Neural crest cell (in vitro differentiated cells): Measurements from ENCODE around the gene MINDY4. TPM values are rescaled to one million over a fixed set of nuclear protein-coding genes. Genes with fewer than 3 reads are reported as not detected.

ENCODE experiments used
- DNase-seq: peaks from one replicate; pipeline ENCODE4 v3.0.0; 2021; ENCODE audit warnings: low read depth, mixed read lengths, low spot score
- H3K27ac Mint-ChIP-seq: one replicate; pipeline ENCODE4 v1.8.0; 2021; ENCODE audit warnings: mild to moderate bottlenecking, mixed read lengths; ENCODE audit not compliant: unreplicated experiment
- H3K27me3 Mint-ChIP-seq: 2 replicates; pipeline ENCODE4 v1.8.0; 2021; ENCODE audit warnings: low read depth, mild to moderate bottlenecking, mixed read lengths
- H3K36me3 Mint-ChIP-seq: 2 replicates; pipeline ENCODE4 v1.8.0; 2021; ENCODE audit warnings: low read depth, mild to moderate bottlenecking, mixed read lengths
- H3K4me1 Mint-ChIP-seq: 2 replicates; pipeline ENCODE4 v1.8.0; 2021; ENCODE audit warnings: mixed read lengths
- H3K4me3 Mint-ChIP-seq: one replicate; pipeline ENCODE4 v1.8.0; 2021; ENCODE audit warnings: mild to moderate bottlenecking, mixed read lengths
- H3K9me3 Mint-ChIP-seq: 2 replicates; pipeline ENCODE4 v1.8.0; 2021; ENCODE audit warnings: mixed read lengths
- total RNA-seq: library from RNA; stranded (reverse); gene quantifications from 2 replicates; pipeline ENCODE4 v1.2.1, GENCODE V29; 2021
- TF ChIP-seq, protein P1 (sequence below): fragments of 200-600 bp; sonication (generic); conservative IDR thresholded peaks from 2 replicates; pipeline ENCODE4 v1.5.0; 2021; ENCODE audit warnings: antibody characterized with exemption, mild to moderate bottlenecking

Gene MINDY4
- total RNA-seq, 1 donor from 2014 or later: 9.2 TPM

DNA sequence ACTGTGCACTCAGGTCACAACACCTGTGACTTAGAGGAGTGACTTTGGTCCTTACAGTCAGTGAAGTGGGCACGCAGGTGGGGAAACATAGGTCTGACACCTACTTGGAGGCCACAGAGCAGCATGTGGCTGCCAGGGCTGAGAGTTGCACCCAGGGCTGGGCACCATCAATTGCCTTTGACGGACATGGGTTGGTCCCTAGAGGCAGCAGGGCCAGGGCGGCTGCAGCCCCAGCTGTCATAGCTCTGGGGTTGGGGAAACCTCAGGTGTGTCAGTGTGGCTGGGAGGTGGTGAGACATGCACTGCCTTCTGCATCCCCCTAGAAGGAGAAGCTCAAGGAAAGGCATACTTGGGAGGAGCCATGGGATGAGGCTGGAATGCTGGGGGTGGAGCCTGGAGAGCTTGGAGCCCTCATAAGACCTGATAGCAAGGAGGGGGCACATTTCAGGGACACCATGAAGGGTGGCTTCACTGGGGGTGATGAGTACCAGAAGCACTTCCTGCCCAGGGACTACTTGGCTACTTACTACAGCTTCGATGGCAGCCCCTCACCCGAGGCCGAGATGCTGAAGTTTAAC lies 19.4 kb upstream of the MINDY4 start, which contains the start of gene INMT:
Gene INMT, plus strand, starts transcription at position 440 of the 578 bp plus-strand sequence. Its CDS starts 16 bp downstream, at position 456.
- no peak within 1 kb of the TSS for H3K27ac Mint-ChIP-seq
- H3K36me3 Mint-ChIP-seq: peaks cover 4% of the 10 kb centered on the region
- TF ChIP-seq, protein P1, sequence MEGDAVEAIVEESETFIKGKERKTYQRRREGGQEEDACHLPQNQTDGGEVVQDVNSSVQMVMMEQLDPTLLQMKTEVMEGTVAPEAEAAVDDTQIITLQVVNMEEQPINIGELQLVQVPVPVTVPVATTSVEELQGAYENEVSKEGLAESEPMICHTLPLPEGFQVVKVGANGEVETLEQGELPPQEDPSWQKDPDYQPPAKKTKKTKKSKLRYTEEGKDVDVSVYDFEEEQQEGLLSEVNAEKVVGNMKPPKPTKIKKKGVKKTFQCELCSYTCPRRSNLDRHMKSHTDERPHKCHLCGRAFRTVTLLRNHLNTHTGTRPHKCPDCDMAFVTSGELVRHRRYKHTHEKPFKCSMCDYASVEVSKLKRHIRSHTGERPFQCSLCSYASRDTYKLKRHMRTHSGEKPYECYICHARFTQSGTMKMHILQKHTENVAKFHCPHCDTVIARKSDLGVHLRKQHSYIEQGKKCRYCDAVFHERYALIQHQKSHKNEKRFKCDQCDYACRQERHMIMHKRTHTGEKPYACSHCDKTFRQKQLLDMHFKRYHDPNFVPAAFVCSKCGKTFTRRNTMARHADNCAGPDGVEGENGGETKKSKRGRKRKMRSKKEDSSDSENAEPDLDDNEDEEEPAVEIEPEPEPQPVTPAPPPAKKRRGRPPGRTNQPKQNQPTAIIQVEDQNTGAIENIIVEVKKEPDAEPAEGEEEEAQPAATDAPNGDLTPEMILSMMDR: no peak
- peaks cover 12% of the 10 kb centered on the region for H3K9me3 Mint-ChIP-seq
- H3K4me3 Mint-ChIP-seq: no peak within 1 kb of the TSS
- no peak for DNase-seq
- no peaks in the 10 kb centered on the region for H3K27me3 Mint-ChIP-seq
- H3K4me1 Mint-ChIP-seq: no peaks in the 10 kb centered on the region

DNA sequence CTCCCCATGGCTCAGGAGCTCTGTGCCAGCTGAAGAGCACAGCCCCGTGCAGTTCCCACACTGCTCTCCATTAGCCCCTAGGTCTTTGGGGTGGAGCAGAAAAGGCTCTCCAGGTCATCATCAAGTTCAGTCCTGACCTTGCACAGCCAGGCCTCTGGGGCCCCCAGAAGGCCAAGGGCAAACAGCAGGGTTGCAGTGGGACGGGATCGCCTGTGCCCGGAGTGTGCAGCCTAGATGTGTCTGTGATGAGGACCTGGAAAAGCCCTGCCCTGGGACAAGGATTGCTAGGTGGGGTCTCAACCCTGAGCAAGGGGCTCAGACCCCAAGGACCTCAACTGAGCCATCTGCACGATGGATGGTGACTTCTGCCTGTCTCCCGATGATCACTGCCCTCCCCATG lies 18.7 kb upstream of the MINDY4 start:
- H3K27me3 Mint-ChIP-seq: no peaks in the 10 kb centered on the region
- H3K4me1 Mint-ChIP-seq: no peaks in the 10 kb centered on the region
- no peak for DNase-seq
- no peak overlapping the region for H3K27ac Mint-ChIP-seq
- no peak overlapping the region for H3K4me3 Mint-ChIP-seq
- H3K9me3 Mint-ChIP-seq: peaks cover 12% of the 10 kb centered on the region
- TF ChIP-seq, protein P1: no peak
- H3K36me3 Mint-ChIP-seq: peaks cover 4% of the 10 kb centered on the region

DNA sequence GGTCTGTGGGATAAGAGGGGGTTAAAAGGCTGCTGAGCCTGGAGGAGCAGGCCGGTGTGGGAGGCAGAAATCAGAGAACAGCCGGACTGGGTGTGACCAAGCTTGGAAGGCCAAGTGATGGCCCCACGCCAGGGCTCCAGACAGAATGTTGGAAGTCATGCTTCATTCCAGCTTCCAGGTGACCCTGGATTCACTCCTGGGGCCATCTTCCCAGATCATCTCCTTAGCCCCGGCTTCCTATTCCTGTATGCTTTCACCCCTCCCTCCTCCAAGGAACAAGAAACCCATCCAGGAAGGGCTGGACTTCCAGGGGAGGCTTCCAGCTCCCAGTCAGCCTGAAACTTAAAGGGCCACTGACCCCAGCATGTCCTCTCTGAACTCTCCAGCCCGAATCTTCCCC lies 18.2 kb upstream of the MINDY4 start:
- H3K27me3 Mint-ChIP-seq: no peaks in the 10 kb centered on the region
- TF ChIP-seq, protein P1: no peak
- no peaks in the 10 kb centered on the region for H3K4me1 Mint-ChIP-seq
- H3K4me3 Mint-ChIP-seq: no peak overlapping the region
- peaks cover 12% of the 10 kb centered on the region for H3K9me3 Mint-ChIP-seq
- DNase-seq: no peak
- no peak overlapping the region for H3K27ac Mint-ChIP-seq
- peaks cover 4% of the 10 kb centered on the region for H3K36me3 Mint-ChIP-seq

DNA sequence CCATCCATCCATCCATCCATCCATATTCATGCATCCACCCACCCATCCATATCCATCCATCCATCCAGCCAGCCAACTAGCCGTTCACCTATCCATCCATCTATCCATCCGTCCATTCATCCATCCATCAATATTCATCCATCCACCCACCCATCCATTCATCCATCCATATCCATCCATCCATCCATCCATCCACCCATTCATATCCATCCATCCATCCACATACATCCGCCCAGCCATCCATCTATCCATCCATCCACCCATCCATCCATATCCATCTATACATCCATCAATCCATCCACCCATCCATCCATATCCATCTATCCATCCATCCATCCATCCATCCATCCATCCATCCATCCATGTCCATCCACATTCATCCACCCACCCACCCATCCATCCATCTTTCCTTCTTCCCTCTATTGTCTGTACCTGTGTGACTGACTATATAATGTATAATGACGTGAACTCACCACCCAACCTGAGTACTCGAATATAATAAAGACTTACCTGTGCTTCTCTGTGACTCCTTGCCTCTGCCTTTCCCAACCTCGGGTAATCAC lies 16.8 kb upstream of the MINDY4 start:
- H3K9me3 Mint-ChIP-seq: peaks cover 12% of the 10 kb centered on the region
- TF ChIP-seq, protein P1: no peak
- no peak overlapping the region for H3K27ac Mint-ChIP-seq
- H3K36me3 Mint-ChIP-seq: peaks cover 4% of the 10 kb centered on the region
- DNase-seq: no peak
- no peaks in the 10 kb centered on the region for H3K27me3 Mint-ChIP-seq
- no peaks in the 10 kb centered on the region for H3K4me1 Mint-ChIP-seq
- no peak overlapping the region for H3K4me3 Mint-ChIP-seq

DNA sequence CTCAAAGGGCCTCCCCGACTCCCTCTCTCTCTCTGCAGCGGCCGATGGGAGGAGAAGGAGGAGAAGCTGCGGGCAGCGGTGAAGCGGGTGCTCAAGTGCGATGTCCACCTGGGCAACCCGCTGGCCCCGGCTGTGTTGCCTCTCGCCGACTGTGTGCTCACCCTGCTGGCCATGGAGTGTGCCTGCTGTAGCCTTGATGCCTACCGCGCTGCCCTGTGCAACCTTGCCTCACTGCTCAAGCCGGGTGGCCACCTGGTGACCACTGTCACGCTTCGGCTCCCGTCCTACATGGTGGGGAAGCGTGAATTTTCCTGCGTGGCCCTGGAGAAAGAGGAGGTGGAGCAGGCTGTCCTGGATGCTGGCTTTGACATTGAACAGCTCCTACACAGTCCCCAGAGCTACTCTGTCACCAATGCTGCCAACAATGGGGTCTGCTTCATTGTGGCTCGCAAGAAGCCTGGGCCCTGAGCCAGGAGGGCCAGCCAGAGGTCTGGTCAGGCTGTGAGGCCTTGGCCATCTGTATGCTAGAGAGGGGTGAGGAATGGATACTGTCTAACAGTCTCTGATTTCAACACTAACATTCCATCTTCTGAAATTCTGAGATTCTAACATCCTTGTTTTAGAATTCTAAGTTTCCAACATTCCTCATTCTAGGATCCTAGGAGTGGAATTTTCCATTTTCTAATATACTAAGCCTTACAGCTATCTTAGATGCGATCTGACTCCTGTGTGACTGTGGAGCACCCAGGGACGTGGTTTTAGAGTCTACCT lies 15.6 kb upstream of the MINDY4 start:
- H3K27ac Mint-ChIP-seq: no peak overlapping the region
- H3K4me1 Mint-ChIP-seq: no peaks in the 10 kb centered on the region
- no peaks in the 10 kb centered on the region for H3K27me3 Mint-ChIP-seq
- H3K4me3 Mint-ChIP-seq: no peak overlapping the region
- no peak for DNase-seq
- TF ChIP-seq, protein P1: no peak
- peaks cover 8% of the 10 kb centered on the region for H3K9me3 Mint-ChIP-seq
- peaks cover 4% of the 10 kb centered on the region for H3K36me3 Mint-ChIP-seq
